Measurements from ENCODE around the gene CTSZ. TPM values are rescaled to one million over a fixed set of nuclear protein-coding genes. Genes with fewer than 3 reads are reported as not detected.

CTSZ gene
- total and polyA plus RNA-seq, 8 donors, result 35.3 to 134 (median 56.2) TPM

- no peaks in the 10 kb centered on the region for H3K36me3 ChIP-seq
- WGBS, 5 donors, result 86 to 94% (median 91%) methylated on average over 3 of the region's 3 CpGs
- intact Hi-C loops (cut with DNase I; ENCODE audit: low total_unique reads), result no loop called here
- peaks cover 0 to 4% (median 2%) of the 10 kb centered on the region in 4 donors for H3K4me1 ChIP-seq
- H3K9me3 ChIP-seq, result peaks cover 0 to 19% (median 13%) of the 10 kb centered on the region in 4 donors
- TF ChIP-seq EP300 (IDR thresholded peaks at IDR 0.05) (no peak), CTCF (IDR thresholded peaks at IDR 0.05) (no peak), POLR2AphosphoS5 (IDR thresholded peaks at IDR 0.05) (no peak)
- no peaks in the 10 kb centered on the region for H3K27me3 ChIP-seq
- no peak overlapping the region for H3K4me3 ChIP-seq
- H3K27ac ChIP-seq, result no peak overlapping the region
- DNase-seq, result no peak
Measured at GRCh38 chr20:58976061-58976730, 30.9 kb downstream of the CTSZ start.

GRCh38 chr20:58975353-58975752 lies 31.7 kb downstream of the CTSZ start:
- intact Hi-C loops (cut with DNase I; ENCODE audit: low total_unique reads), result no loop called here
- Histone ChIP-seq H3K27me3 (no peaks in the 10 kb centered on the region), H3K36me3 (no peaks in the 10 kb centered on the region), H3K4me1 (peaks cover 0 to under 1% (median 0%) of the 10 kb centered on the region in 4 donors), H3K27ac (no peak overlapping the region), H3K4me3 (no peak overlapping the region), H3K9me3 (peaks cover 0 to 19% (median 13%) of the 10 kb centered on the region in 4 donors)
- TF ChIP-seq CTCF (IDR thresholded peaks at IDR 0.05), result no peak
- 88 to 98% (median 93%) methylated on average over 1 of the region's 1 CpG for WGBS, 5 donors
- DNase-seq, result no peak

GRCh38 chr20:58973866-58974265 lies 33.2 kb downstream of the CTSZ start:
- Histone ChIP-seq H3K27me3 (no peaks in the 10 kb centered on the region), H3K9me3 (peaks cover 0 to 24% (median 16%) of the 10 kb centered on the region in 4 donors), H3K36me3 (no peaks in the 10 kb centered on the region), H3K4me3 (no peak overlapping the region), H3K27ac (no peak overlapping the region), H3K4me1 (no peaks in the 10 kb centered on the region)
- intact Hi-C loops (cut with DNase I; ENCODE audit: low total_unique reads), result no loop called here
- 63 to 92% (median 83%) methylated on average over 3 of the region's 3 CpGs for WGBS, 5 donors
- TF ChIP-seq POLR2AphosphoS5 (IDR thresholded peaks at IDR 0.05) (no peak), POLR2A (IDR thresholded peaks at IDR 0.05) (no peak), CTCF (IDR thresholded peaks at IDR 0.05) (no peak), EP300 (IDR thresholded peaks at IDR 0.05) (no peak)
- no peak for DNase-seq

- DNase-seq, result no peak
- intact Hi-C loops (cut with DNase I; ENCODE audit: low total_unique reads), result no loop called here
- 79 to 87% (median 81%) methylated on average over 4 of the region's 4 CpGs for WGBS, 5 donors
- H3K9me3 ChIP-seq, result peaks cover 0 to 24% (median 16%) of the 10 kb centered on the region in 4 donors
- H3K4me3 ChIP-seq, result no peak overlapping the region
- no peaks in the 10 kb centered on the region for H3K4me1 ChIP-seq
- no peaks in the 10 kb centered on the region for H3K36me3 ChIP-seq
- TF ChIP-seq POLR2A (IDR thresholded peaks at IDR 0.05) (no peak), CTCF (IDR thresholded peaks at IDR 0.05) (no peak), POLR2AphosphoS5 (IDR thresholded peaks at IDR 0.05) (no peak), EP300 (IDR thresholded peaks at IDR 0.05) (no peak)
- H3K27me3 ChIP-seq, result no peaks in the 10 kb centered on the region
- H3K27ac ChIP-seq, result no peak overlapping the region
Measured at GRCh38 chr20:58973179-58973578, 33.9 kb downstream of the CTSZ start.
